Measurements from ENCODE around the gene USH1C. TPM values are rescaled to one million over a fixed set of nuclear protein-coding genes. Genes with fewer than 3 reads are reported as not detected.

USH1C gene
- polyA plus RNA-seq, 3 donors from 2014 or later, result not detected

DNA sequence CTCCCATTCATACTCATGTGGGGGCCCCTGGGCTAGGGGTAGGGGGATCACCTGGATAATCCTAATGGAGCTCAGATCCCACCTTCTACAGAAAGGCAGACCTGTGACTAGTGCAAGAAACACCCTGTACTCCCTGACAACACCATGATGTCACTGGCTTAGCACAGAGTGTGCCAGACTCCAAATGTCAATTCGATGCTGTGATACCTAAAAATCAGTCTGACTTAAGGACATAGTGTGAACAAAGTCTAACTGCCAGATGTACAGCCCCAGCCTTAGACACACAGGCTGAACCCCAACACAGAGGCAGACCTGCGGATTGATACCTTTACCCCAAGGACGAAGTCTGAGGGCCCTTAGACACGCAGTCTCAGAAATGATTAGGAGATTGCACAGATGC lies 76.1 kb downstream of the USH1C start:
- DNase-seq, result no peak
- Mint-ChIP-seq H3K27ac (no peak overlapping the region), H3K27me3 (ENCODE audit: low read depth in 3 of 3) (peaks cover 3 to 11% (median 7%) of the 10 kb centered on the region in 3 donors), H3K4me1 (no peaks in the 10 kb centered on the region), H3K4me3 (no peak overlapping the region), H3K9me3 (no peaks in the 10 kb centered on the region), H3K36me3 (no peaks in the 10 kb centered on the region)

- no peak for DNase-seq
- H3K4me3 Mint-ChIP-seq, result no peak overlapping the region
- H3K27ac Mint-ChIP-seq, result no peak overlapping the region
- H3K4me1 Mint-ChIP-seq, result no peaks in the 10 kb centered on the region
- H3K27me3 Mint-ChIP-seq (ENCODE audit: low read depth in 3 of 3), result peaks cover 0 to 8% (median 7%) of the 10 kb centered on the region in 3 donors
- H3K36me3 Mint-ChIP-seq, result no peaks in the 10 kb centered on the region
- no peaks in the 10 kb centered on the region for H3K9me3 Mint-ChIP-seq
Observed at GRCh38 chr11:17463546-17464174, 80.6 kb downstream of the USH1C start.

GRCh38 chr11:17462940-17463339 lies 81.3 kb downstream of the USH1C start:
- Mint-ChIP-seq H3K36me3 (no peaks in the 10 kb centered on the region), H3K9me3 (no peaks in the 10 kb centered on the region), H3K4me1 (no peaks in the 10 kb centered on the region), H3K4me3 (no peak overlapping the region), H3K27ac (no peak overlapping the region), H3K27me3 (ENCODE audit: low read depth in 3 of 3) (peaks cover 0 to 8% (median 7%) of the 10 kb centered on the region in 3 donors)
- no peak for DNase-seq

DNA sequence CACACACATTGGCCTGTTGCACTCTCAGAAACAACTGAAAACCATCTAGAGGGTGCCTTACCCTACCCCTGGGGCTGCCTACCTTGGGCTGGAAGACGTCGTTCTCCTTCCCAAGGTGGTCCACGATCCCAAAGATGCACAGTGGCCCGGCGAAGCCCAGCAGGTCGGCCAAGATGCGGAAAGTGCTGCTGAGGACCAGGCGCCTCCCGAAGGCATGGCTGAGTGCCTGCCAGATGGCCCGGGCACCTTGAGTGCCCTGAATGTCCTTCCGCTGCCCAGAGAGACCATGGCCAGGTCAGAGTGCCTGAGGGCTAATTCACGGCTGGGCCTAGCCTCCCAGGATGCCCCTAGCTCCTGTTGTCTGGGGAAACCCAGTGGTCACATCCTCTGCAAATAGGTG lies 83.8 kb downstream of the USH1C start:
- Mint-ChIP-seq H3K4me1 (no peaks in the 10 kb centered on the region), H3K4me3 (no peak overlapping the region), H3K36me3 (no peaks in the 10 kb centered on the region), H3K27ac (no peak overlapping the region), H3K27me3 (ENCODE audit: low read depth in 3 of 3) (peaks cover 0 to 12% (median 5%) of the 10 kb centered on the region in 3 donors), H3K9me3 (no peaks in the 10 kb centered on the region)
- DNase-seq, result no peak

DNA sequence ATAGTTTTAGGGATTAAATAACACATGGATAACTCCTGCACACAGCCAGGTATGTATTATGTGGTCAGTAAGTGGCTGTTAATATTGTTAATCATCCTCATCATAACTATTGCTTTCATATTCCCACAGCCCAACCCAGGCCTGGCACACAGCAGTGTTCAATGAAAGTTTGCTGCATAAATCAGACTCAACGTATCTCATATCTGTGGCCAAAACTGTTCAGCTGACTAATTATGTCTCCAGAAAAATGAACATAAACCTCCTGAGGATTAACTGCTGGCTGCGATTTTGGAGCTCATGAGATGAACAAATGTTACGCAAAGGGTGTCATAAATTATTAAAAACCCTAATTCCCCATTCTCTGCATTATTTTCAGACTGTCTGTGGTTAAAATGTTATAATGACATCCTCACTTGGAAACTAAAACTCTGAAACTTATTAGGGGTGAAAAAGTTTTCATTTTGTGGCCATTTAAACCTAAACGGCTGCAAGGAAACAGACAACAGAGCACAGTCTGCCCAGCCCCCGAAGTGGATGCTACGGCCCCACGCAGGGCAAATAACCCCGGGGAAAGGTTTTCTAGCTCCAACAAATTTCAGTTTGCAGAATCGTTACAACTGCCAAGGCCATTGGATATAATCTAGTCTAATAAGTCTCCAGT lies 84.8 kb downstream of the USH1C start:
- Mint-ChIP-seq H3K36me3 (no peaks in the 10 kb centered on the region), H3K4me1 (no peaks in the 10 kb centered on the region), H3K27ac (no peak overlapping the region), H3K27me3 (ENCODE audit: low read depth in 3 of 3) (peaks cover 0 to 12% (median 5%) of the 10 kb centered on the region in 3 donors), H3K9me3 (no peaks in the 10 kb centered on the region), H3K4me3 (no peak overlapping the region)
- no peak for DNase-seq

GRCh38 chr11:17458268-17458667 lies 85.9 kb downstream of the USH1C start:
- no peaks in the 10 kb centered on the region for H3K4me1 Mint-ChIP-seq
- H3K27ac Mint-ChIP-seq, result no peak overlapping the region
- H3K27me3 Mint-ChIP-seq (ENCODE audit: low read depth in 3 of 3), result peaks cover 0 to 8% (median 0%) of the 10 kb centered on the region in 3 donors
- H3K9me3 Mint-ChIP-seq, result no peaks in the 10 kb centered on the region
- DNase-seq, result no peak
- no peaks in the 10 kb centered on the region for H3K36me3 Mint-ChIP-seq
- H3K4me3 Mint-ChIP-seq, result no peak overlapping the region

DNA sequence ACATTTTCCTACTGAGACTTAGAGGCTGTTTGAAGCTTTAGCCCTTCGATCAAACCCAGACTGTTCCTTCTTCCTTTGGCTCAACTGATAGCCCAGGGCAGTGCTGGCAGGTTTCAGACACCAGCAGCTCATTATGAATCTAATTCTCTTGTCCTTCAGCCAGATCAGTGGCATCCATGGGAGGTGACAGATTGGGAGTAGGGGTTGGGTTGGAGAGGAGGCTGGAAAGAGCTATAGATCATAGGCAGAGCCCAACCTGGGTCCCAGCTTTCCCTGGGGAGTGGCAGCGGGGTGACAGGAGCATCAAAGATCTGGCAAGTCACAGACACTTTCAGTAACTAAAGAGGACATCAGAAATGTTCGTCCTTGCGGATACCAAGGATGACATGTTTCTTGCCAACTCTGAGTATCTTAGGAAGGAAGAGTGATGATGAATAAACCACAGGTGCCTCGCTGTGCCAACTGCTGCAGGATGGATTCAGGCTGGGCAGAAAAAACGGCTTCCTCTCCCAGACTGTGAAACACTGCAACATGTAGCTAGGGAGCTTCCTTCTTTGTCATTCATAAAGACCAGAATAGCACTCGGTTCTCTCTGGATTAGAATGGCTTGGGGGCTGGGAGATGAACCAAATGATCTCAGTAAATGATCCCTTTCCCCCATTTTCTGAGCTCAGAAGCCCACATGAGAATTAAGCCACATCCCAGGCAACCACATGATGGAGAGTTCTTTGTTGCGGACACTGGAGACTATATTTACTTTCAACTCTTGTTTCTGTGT lies 86.6 kb downstream of the USH1C start:
- no peak for DNase-seq
- Mint-ChIP-seq H3K36me3 (no peaks in the 10 kb centered on the region), H3K4me1 (no peaks in the 10 kb centered on the region), H3K27me3 (ENCODE audit: low read depth in 3 of 3) (peaks cover 0 to 8% (median 0%) of the 10 kb centered on the region in 3 donors), H3K9me3 (no peaks in the 10 kb centered on the region), H3K4me3 (no peak overlapping the region), H3K27ac (no peak overlapping the region)

- peaks cover 0 to 17% (median 3%) of the 10 kb centered on the region in 3 donors for H3K27me3 Mint-ChIP-seq (ENCODE audit: low read depth in 3 of 3)
- no peak overlapping the region for H3K27ac Mint-ChIP-seq
- H3K4me3 Mint-ChIP-seq, result no peak overlapping the region
- H3K9me3 Mint-ChIP-seq, result no peaks in the 10 kb centered on the region
- no peaks in the 10 kb centered on the region for H3K4me1 Mint-ChIP-seq
- H3K36me3 Mint-ChIP-seq, result no peaks in the 10 kb centered on the region
- no peak for DNase-seq
Observed at GRCh38 chr11:17452668-17453067, 91.5 kb downstream of the USH1C start.

GRCh38 chr11:17449158-17449557 lies 95.1 kb downstream of the USH1C start:
- Mint-ChIP-seq H3K36me3 (no peaks in the 10 kb centered on the region), H3K4me3 (no peak overlapping the region), H3K27ac (no peak overlapping the region), H3K4me1 (no peaks in the 10 kb centered on the region), H3K27me3 (ENCODE audit: low read depth in 3 of 3) (peaks cover 0 to 11% (median 4%) of the 10 kb centered on the region in 3 donors), H3K9me3 (no peaks in the 10 kb centered on the region)
- DNase-seq, result no peak

DNA sequence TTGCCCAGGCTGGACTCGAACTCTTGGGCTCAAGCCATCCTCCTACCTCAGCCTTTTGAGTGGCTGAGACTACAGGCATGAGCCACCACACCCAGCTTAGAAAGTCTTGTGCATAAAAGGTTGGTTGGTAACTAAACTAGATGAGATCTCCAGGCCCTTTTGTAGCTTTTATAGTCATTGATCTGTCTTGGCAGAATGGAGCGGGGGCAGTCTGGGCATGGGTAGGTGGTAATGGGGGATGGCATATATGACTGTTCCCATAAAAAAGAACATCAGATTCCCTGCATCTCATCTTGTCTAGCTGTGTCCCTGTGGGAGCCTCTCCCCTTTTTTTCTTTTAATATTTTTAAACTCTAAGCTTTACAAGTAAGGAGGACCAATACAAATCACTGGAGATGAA lies 97.7 kb downstream of the USH1C start:
- DNase-seq, result no peak
- peaks cover 0 to 9% (median 4%) of the 10 kb centered on the region in 3 donors for H3K27me3 Mint-ChIP-seq (ENCODE audit: low read depth in 3 of 3)
- no peak overlapping the region for H3K27ac Mint-ChIP-seq
- no peak overlapping the region for H3K4me3 Mint-ChIP-seq
- H3K9me3 Mint-ChIP-seq, result no peaks in the 10 kb centered on the region
- no peaks in the 10 kb centered on the region for H3K36me3 Mint-ChIP-seq
- no peaks in the 10 kb centered on the region for H3K4me1 Mint-ChIP-seq

DNA sequence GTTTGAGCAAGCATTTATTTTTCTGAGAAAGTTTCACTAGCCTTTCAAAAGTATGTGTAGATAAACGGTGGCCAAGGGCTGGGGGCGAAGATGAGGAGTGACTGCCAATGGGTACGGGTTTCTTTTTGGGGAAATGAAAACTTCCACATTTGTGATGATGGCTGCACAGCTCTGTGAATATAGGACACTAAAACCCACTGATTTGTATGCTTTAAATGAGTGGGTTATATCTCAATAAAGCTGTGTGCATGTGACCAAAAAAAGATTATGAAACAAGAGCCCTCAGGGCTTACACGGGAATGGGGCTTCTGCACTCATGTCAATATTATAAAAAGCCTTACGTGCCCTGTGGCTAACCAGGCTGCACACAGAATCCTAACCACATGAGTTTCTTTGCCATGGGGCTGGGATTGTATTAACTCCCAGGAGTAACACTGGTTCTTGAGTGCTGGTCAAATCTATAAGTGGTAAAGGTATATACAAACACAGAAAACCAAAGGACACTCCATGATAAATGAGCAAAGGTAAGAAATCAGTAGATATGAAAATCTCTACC lies 98.9 kb downstream of the USH1C start:
- Mint-ChIP-seq H3K27ac (no peak overlapping the region), H3K4me3 (no peak overlapping the region), H3K9me3 (no peaks in the 10 kb centered on the region), H3K36me3 (no peaks in the 10 kb centered on the region), H3K27me3 (ENCODE audit: low read depth in 3 of 3) (peaks cover 4 to 9% (median 4%) of the 10 kb centered on the region in 3 donors), H3K4me1 (no peaks in the 10 kb centered on the region)
- DNase-seq, result no peak

- peaks cover 0 to 1% (median 0%) of the 10 kb centered on the region in 6 donors for H3K9me3 Mint-ChIP-seq
- no peak for DNase-seq
- H3K27me3 Mint-ChIP-seq (ENCODE audit: low read depth in 3 of 3), result peaks cover 4 to 8% (median 4%) of the 10 kb centered on the region in 3 donors
- H3K4me1 Mint-ChIP-seq, result no peaks in the 10 kb centered on the region
- H3K36me3 Mint-ChIP-seq, result no peaks in the 10 kb centered on the region
- H3K4me3 Mint-ChIP-seq, result no peak overlapping the region
- no peak overlapping the region for H3K27ac Mint-ChIP-seq
Observed at GRCh38 chr11:17443926-17444690, 100.1 kb downstream of the USH1C start.
